Keratinocyte (primary cell): ENCODE results near the gene SYT12.

Source experiments
- EZH2 ChIP-seq: IDR thresholded peaks from one replicate; pipeline ENCODE4 v1.6.1; 2012; ENCODE audit warnings: inconsistent platforms, mild to moderate bottlenecking, low read length, moderate library complexity
- TF ChIP-seq, protein P1 (sequence below), 3 experiments: IDR thresholded peaks in 1 of 3; conservative IDR thresholded peaks in 1 of 3; optimal IDR thresholded peaks in 1 of 3; 2 replicates in 2 of 3; 3 replicates in 1 of 3; pipeline versions ENCODE3 to v1.5.1; 2011; ENCODE audit warnings: low read length in 3 of 3, mild to moderate bottlenecking in 3 of 3, moderate library complexity in 2 of 3, control low read depth in 1 of 3, inconsistent platforms in 1 of 3; ENCODE audit not compliant: insufficient read depth in 2 of 3; ENCODE audit errors: extremely low read depth in 1 of 3

DNA sequence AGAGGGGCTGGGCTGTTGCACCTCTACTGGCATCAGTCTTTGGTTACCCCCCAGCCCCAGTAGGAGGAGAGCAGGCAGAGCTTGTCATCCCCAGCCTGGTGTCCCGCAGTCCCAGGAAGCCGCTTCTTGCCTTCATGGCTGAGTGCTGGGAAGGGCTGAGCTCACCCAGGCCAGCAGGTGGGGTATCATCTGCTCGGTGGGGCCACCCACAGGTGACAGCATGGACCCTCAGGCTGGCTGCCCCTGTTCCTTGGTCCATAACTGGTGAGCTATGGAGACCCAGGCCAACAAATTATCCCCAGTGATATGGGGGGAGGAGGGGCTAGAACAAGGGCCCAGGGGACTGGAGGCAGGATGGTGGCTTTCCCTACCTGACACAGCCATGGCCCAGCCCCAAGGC lies 27.2 kb downstream of the SYT12 start:
- TF ChIP-seq EZH2: no peak
- TF ChIP-seq, protein P1, sequence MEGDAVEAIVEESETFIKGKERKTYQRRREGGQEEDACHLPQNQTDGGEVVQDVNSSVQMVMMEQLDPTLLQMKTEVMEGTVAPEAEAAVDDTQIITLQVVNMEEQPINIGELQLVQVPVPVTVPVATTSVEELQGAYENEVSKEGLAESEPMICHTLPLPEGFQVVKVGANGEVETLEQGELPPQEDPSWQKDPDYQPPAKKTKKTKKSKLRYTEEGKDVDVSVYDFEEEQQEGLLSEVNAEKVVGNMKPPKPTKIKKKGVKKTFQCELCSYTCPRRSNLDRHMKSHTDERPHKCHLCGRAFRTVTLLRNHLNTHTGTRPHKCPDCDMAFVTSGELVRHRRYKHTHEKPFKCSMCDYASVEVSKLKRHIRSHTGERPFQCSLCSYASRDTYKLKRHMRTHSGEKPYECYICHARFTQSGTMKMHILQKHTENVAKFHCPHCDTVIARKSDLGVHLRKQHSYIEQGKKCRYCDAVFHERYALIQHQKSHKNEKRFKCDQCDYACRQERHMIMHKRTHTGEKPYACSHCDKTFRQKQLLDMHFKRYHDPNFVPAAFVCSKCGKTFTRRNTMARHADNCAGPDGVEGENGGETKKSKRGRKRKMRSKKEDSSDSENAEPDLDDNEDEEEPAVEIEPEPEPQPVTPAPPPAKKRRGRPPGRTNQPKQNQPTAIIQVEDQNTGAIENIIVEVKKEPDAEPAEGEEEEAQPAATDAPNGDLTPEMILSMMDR (optimal IDR thresholded peaks at IDR 0.05 in 1 of 3, IDR thresholded peaks at IDR 0.05 in 1 of 3, conservative IDR thresholded peaks at IDR 0.05 in 1 of 3; ENCODE audit: extremely low read depth in 1 of 3, insufficient read depth in 2 of 3, low read length in 3 of 3): peak in 1 of 3 experiments; percentile 21
